Measurements from ENCODE around the gene ASS1.

ASS1 gene

DNA sequence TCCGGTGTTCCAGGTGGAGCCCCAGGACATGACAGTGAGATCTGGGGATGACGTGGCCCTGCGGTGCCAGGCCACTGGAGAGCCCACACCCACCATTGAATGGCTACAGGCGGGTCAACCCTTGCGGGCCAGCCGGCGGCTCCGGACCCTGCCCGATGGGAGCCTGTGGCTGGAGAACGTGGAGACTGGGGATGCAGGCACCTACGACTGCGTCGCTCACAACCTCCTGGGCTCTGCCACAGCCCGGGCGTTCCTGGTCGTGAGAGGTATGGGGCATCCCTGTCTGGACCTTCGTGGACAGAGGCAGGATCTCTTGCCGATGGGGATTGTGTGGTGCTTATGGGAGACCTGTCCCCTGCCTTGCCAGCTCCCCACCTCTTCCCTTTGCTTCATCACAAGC lies 26.0 kb upstream of the ASS1 start:
- no peak for DNase-seq

GRCh38 chr9:130419521-130420035 lies 25.2 kb upstream of the ASS1 start:
- DNase-seq, result no peak

GRCh38 chr9:130421154-130421801 lies 23.5 kb upstream of the ASS1 start:
- no peak for DNase-seq

DNA sequence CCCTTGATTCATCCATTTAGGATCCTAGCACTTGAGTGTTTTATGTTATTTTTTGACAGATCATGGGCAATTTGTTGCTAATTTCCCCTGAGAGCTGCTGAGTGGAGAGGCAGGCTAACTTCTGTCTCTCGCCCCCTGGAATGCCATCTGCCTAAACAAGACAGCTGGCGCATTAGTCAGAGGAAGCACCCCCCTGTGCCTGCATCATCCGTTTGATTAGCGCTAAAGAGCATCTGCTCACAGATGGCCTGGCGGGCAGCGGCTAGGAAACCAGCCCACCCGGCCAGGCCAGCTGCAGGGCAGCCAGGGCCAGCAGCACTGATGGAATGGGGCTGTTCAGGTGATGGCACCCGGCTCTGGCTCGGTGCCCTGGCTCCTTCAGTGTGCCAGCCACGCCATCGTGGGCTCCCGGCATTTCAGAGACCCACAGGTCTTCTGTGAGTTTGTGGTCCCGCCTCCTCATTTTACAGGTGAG lies 22.9 kb upstream of the ASS1 start:
- peak in 20 of 56 donors; percentile 10 to 63 (median 36) for DNase-seq

DNA sequence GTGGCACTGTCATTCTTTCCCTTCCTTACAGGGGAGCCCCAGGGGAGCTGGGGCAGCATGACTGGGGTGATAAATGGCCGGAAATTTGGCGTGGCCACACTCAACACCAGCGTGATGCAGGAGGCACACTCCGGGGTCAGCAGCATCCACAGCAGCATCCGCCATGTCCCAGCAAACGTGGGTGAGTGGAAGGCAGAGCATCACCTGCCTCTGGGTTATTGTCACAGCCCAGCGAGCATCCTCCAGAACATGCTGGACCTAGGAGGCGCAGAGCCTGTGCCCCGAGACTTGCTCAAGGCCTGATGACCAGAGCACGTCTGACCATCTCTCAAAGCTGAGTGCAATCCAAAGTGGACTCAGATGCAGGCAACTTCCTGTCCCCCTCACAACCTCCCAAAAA lies 22.2 kb upstream of the ASS1 start:
- no peak for DNase-seq

- DNase-seq, result peak in 4 of 56 donors; percentile 10 to 45 (median 10)
These were observed 21.5 kb upstream of the ASS1 start for GRCh38 chr9:130423272-130423671.

GRCh38 chr9:130424595-130425454 lies 19.9 kb upstream of the ASS1 start:
- DNase-seq, result no peak

- no peak for DNase-seq
These were observed 18.9 kb upstream of the ASS1 start for GRCh38 chr9:130425741-130426466.

GRCh38 chr9:130426467-130426773 lies 18.3 kb upstream of the ASS1 start:
- DNase-seq, result no peak

DNA sequence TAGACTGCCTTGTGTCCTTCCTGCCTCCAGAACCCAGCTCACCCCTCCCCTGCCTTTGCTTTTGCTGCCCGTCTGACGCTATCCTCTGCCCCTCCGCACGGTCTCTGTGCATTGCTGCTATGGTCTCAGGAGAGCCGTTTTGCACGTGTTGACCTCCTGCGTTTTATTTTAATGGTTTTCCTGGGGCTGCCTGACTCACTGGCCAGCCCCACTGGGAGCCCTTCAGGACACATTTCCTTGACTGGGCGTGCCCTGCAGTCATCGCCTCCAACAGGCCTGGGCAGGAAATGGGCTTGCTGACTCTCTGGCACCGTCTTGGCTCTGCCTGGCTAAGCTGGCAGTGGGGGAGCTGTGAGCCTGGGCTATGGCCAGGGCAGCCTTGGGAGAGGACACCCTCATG lies 17.9 kb upstream of the ASS1 start:
- DNase-seq, result no peak

- no peak for DNase-seq
These were observed 17.4 kb upstream of the ASS1 start for GRCh38 chr9:130427326-130427725.

DNA sequence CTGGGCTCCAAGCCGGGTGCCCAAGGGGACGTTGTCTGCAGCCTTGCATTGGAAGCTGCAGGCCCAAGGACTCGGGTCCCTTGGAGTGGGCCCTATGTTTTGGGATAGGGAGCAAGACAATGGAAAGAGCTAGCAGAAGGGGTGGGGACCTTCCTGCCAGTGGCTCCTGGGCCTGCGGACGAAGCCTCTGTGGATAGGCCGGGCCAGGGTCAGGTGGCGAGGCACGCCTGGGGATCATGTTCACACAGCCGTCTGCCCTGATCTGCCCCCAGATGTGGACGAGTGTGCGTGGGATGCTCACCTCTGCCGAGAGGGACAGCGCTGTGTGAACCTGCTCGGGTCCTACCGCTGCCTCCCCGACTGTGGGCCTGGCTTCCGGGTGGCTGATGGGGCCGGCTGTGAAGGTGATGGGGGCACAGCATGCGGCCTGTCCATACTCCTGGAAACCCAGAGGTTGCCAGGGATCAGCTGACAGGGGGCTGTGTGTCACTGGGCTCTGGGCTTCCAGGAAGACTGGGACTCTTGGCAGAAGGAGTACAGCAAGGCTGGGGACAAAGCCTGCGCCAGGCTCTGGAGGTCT lies 16.6 kb upstream of the ASS1 start:
- no peak for DNase-seq

GRCh38 chr9:130429381-130429780 lies 15.4 kb upstream of the ASS1 start:
- DNase-seq, result no peak

DNA sequence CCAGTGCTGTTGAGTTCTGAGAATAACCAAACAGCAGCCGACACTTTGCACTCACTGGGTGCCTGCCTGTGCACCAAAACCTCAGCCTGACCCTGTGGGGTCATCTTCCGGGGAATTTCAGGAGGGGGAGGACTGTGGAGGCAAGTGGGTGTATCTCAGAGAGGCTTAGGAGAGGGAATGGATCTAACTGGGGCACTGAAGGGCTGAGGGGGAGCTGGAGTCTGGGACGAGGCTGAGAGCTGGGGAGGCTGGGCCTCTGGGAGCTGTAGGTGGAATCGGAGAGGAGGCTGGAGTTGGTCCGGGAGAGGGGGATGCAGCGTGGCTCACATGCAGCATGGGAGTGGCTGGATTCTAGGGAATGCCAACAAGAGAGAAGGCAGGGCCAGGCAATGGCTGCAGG lies 14.9 kb upstream of the ASS1 start:
- DNase-seq, result no peak

DNA sequence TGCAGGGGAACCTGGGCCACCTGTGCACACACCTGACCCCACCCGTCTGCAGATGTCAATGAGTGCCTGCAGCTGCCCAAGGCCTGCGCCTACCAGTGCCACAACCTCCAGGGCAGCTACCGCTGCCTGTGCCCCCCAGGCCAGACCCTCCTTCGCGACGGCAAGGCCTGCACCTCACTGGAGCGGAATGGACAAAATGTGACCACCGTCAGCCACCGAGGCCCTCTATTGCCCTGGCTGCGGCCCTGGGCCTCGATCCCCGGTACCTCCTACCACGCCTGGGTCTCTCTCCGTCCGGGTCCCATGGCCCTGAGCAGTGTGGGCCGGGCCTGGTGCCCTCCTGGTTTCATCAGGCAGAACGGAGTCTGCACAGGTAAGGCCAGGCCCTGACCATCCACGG lies 14.5 kb upstream of the ASS1 start:
- DNase-seq, result no peak

- DNase-seq, result no peak
These were observed 13.8 kb upstream of the ASS1 start for GRCh38 chr9:130430734-130431535.

GRCh38 chr9:130431536-130432303 lies 13.0 kb upstream of the ASS1 start:
- no peak for DNase-seq

DNA sequence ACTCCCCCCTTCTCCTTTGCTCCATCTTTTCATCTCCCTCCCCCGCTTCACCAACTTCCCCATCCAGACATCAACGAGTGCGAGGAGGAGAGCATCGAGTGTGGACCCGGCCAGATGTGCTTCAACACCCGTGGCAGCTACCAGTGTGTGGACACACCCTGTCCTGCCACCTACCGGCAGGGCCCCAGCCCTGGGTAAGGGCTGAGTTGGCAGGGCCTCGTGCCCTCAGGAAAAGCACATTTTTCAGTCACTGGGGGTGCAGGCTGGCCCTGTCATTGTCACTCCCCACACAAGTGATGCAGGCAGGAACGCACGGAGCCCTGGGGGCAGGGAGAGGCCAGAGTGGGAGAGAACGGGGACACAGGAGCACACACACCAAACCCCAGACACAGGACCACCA lies 12.4 kb upstream of the ASS1 start:
- DNase-seq, result no peak

DNA sequence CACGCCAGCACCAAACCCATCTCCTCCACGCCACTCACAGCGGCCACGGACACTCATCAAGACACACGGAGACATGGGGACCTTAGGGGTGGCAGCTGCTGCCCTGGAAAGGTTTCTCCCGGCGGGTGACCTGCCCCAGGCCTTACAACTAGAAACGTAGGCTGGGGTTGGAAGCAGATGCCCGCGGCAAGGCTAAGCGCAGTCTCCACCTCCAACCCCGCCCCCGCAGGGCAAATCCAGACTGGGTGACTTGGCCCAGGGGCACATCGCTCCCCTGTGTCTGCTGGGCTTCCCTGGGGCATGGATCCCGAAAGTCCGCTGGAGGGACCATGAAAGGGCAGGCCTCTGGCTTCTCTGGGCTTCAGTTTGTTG lies 12.0 kb upstream of the ASS1 start:
- no peak for DNase-seq
